Mammary epithelial cell (primary cell): ENCODE results near the gene HSH2D.

Source experiments
- CTCF ChIP-seq, 2 donors: IDR thresholded peaks in 1 of 2; conservative IDR thresholded peaks in 1 of 2; 2 replicates each; pipeline ENCODE4 v1.5.1; 2011 to 2012; ENCODE audit warnings: inconsistent platforms in 2 of 2, low read length in 2 of 2, mild to moderate bottlenecking in 2 of 2, control low read depth in 1 of 2, low read depth in 1 of 2; ENCODE audit not compliant: insufficient read depth in 1 of 2; ENCODE audit errors: extremely low read depth in 1 of 2
- EZH2 ChIP-seq: IDR thresholded peaks from 2 replicates; pipeline ENCODE4 v1.6.1; 2012; ENCODE audit warnings: low read length, inconsistent platforms, borderline replicate concordance

- TF ChIP-seq CTCF (conservative IDR thresholded peaks at IDR 0.05 in 1 of 2, IDR thresholded peaks at IDR 0.05 in 1 of 2; ENCODE audit: extremely low read depth in 1 of 2, insufficient read depth in 1 of 2, low read depth in 1 of 2, low read length in 2 of 2) (no peak), EZH2 (no peak)
Measured at GRCh38 chr19:16205205-16206045, 61.9 kb downstream of the HSH2D start.
